Liver (tissue), 3 donors: ENCODE data around the gene NAPEPLD.

Experiments
- CTCF ChIP-seq: fragments of 150-350 bp; IDR thresholded peaks from 2 replicates; pipeline ENCODE4 v1.5.1; 2017; ENCODE audit warnings: improper control_type of control experiment, low read depth, low read length; ENCODE audit not compliant: missing input control
- HNF4A ChIP-seq, 2 donors: conservative IDR thresholded peaks; 2 replicates each; pipeline ENCODE4 v1.6.1; 2016; ENCODE audit warnings: antibody characterized with exemption in 2 of 2, mild to moderate bottlenecking in 2 of 2
- JUND ChIP-seq, 2 donors: IDR thresholded peaks; 2 replicates each; pipeline ENCODE4 v1.6.1; 2016; ENCODE audit warnings: antibody characterized with exemption in 2 of 2
- MAX ChIP-seq: IDR thresholded peaks from 2 replicates; pipeline ENCODE4 v1.6.1; 2016; ENCODE audit warnings: antibody characterized with exemption
- RAD21 ChIP-seq, 2 donors: IDR thresholded peaks; 2 replicates each; pipeline ENCODE4 v1.6.1; 2016; ENCODE audit warnings: antibody characterized with exemption in 2 of 2, mild to moderate bottlenecking in 2 of 2
- REST ChIP-seq: IDR thresholded peaks from 2 replicates; pipeline ENCODE4 v1.6.1; 2016; ENCODE audit warnings: antibody characterized with exemption, mild to moderate bottlenecking
- SP1 ChIP-seq: IDR thresholded peaks from 2 replicates; pipeline ENCODE4 v1.6.1; 2018; ENCODE audit warnings: antibody characterized with exemption, mild to moderate bottlenecking
- TAF1 ChIP-seq: conservative IDR thresholded peaks from 2 replicates; pipeline ENCODE4 v1.6.1; 2016; ENCODE audit warnings: antibody characterized with exemption, mild to moderate bottlenecking
- ZBTB33 ChIP-seq: IDR thresholded peaks from 2 replicates; pipeline ENCODE4 v1.6.1; 2016; ENCODE audit warnings: antibody characterized with exemption
- donor health status: healthy.
- donor health status: healthy.

GRCh38 chr7:103130901-103131624 lies 17.8 kb downstream of the NAPEPLD start:
- TF ChIP-seq CTCF (no peak), HNF4A (conservative IDR thresholded peaks at IDR 0.05) (no peak), JUND (IDR thresholded peaks at IDR 0.05) (no peak), ZBTB33 (no peak), REST (no peak), RAD21 (IDR thresholded peaks at IDR 0.05) (no peak), SP1 (no peak), MAX (no peak), TAF1 (no peak)
